GM12873 (cell line): ENCODE data around the gene P2RX1.

Experiments used
- CTCF ChIP-seq: IDR thresholded peaks from 2 replicates; pipeline ENCODE4 v1.5.1; 2012; ENCODE audit warnings: low read depth, mild to moderate bottlenecking, moderate library complexity, low read length, control low read depth; ENCODE audit not compliant: insufficient read depth; ENCODE audit errors: missing control alignments

P2RX1 gene

DNA sequence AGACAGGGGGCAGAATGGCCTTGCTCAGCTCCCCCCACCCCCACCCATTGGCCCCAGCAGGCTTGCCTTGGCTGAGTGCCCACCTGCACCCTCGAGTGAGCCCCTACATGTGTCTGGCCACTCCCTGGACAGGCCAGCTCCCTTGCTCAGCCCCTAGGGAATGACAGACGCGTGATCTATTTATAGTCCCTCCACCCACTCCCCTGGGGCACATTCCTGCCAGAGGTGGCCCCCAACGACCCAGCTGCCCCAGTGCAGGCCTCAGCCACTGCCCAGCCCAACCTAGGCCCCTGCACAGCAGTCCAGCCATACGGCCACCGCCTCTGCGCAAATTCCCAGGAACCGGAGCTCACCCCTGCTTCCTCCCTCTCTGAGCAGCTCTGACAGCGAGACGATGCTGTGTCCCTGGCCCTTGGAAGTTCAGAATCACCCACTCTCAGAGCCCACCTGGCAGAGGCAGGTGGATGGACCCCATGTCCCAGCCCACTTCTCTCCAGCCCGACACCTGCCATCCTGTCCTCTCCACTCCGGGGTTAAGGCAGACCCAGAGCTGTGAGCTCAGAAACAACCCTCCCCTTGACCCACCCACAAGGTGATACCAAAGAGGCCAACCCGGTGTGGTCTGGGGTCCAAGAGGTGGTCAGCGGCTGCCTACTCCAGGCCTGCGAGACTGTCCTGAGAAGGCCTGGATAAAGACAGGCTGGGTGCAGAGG lies 11.5 kb upstream of the P2RX1 start:
- no peak for TF ChIP-seq CTCF

- TF ChIP-seq CTCF: no peak
Measured at GRCh38 chr17:3926860-3927627, 10.8 kb upstream of the P2RX1 start.

DNA sequence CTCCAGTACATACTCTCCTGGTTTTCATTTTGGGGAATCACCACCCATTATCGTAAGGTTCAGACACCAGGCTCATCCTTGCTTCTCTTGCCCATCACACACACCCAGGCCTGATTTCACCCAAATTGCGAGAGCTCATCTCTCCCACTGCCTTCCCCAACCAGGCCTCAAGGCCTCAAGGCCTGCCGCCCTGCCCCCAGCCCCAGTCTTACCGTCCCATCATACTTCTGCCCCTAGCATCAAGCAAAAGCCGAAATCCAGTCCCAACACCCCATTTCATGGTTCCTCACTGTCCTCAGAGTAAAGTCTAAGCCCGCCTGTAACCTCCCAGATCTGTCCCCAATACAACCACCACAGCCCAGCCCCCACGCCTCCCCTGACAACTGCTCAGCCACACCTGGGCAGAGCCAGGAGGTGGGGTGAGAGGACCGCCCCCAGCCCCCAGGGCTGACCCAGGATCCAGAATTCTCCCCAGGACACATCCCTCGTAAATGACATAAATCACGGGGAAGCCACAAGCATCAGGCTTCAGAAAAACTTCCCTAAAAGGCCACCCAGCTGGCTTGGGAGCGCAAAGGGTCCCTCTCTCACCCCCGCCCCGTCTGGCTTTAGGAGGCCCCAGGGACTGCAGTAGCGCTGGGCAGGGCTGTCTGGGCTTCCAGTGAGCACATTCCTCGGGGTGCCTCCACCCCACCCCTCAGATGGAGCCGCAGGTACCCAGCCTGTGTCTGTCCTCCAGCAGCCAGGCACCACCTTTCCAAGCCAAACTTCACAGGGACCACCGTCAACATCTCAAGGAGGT lies 9.6 kb upstream of the P2RX1 start:
- TF ChIP-seq CTCF: no peak

DNA sequence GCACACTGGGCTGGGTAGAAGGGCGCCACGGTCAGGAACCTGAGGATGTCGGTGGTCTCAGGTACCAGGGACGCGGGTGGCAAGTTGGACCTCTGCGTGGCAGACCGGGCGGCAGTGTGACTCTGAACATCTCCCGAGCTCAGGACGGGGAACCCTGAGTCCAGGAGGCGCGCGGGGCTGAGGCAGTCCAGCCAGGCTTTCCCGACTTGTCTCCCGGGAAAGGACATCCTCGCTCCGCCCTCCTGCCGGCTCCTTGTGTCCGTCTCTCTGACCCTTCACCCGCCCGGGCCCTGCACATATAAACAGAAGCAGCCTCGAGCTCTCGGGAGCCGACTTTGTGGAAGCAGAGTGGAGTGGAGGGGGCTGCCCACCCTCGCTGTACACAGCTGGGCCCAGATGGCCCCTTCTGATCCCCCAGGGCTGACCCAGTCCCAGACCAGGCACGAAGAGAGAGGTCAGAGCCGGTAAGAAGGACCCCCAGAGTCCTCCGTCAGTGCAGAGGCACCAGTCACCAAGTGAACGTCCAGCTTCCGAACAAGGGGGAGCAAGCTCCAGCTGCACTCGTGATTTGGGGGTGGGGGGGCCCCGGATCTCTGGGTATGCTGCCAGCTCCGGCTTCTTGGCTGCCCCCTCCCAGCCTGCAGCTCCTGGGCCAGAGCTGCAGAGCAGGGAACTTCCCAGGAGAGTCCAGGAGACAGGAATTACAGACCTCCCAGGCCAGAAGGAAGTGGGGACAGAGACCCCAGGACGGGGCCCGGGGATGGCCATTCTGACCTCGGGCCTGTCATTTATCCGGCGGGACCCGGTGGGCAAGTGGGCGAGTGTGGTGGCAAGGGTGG lies 8.5 kb upstream of the P2RX1 start:
- TF ChIP-seq CTCF: no peak

GRCh38 chr17:3923466-3924190 lies 7.4 kb upstream of the P2RX1 start:
- TF ChIP-seq CTCF: no peak

GRCh38 chr17:3922765-3923164 lies 6.5 kb upstream of the P2RX1 start:
- TF ChIP-seq CTCF: no peak
